ENCODE measurements around the gene PRMT5. TPM values are rescaled to one million over a fixed set of nuclear protein-coding genes. Genes with fewer than 3 reads are reported as not detected.
A peak's percentile ranks its signal among the peaks of the same experiment; 100 is the strongest.
"Not testable (repeated sequence)": the region's sequence is repeated elsewhere in the genome, so short reads cannot be mapped to it uniquely, and the experiment has no call there.

Gene PRMT5
- polyA plus RNA-seq (2014; cell fraction: cytosol; rRNA removed) = 93.5 and 106 TPM in 2 replicates
- polyA plus RNA-seq (2014; cell fraction: nucleus; rRNA removed) = 143 and 178 TPM in 2 replicates

DNA sequence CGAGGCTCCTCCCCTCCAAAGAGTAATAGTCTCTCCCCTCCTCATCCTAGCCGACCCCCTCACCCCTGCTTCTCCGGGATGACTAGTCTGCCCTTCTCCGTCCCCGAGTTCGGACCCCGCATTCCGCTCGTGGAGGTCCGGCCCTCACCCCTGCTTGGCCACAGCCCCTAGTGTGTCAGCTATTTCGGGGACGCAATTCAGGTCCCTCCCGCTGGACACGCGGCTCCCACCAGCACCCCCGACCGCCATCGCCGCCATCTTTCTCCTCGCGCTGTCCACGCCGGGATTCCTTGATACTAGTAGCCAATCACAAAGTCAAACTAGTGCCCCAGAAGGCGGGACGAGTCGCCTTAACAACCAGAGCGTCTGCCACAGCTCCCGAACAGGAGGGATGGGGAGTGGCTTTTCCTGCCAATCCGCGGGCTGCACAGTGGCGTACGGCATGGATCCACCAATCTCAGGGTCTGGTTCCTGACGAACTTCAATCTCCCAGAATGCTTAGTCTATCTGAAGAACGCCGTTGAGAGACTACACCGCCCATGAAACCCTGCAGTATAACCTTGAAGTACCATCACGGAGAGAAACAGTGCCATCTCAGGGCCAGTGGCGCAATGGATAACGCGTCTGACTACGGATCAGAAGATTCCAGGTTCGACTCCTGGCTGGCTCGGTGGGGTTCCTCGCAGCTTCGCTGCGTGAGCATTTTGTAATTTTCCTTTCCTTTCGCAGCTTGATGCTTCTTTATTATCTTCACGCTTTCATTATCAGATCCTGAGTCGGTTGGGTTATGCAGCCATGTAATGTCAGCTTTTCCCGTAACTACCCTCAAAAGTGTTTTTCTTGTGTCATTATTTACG is at the start of gene PRMT5:
Gene PRMT5 (minus strand): TSS at position 273 of the 857 bp plus-strand sequence. CDS start 15 bp downstream, at position 258.
- peak; percentile 100 for DNase-seq (ENCODE audit: low spot score)

DNA sequence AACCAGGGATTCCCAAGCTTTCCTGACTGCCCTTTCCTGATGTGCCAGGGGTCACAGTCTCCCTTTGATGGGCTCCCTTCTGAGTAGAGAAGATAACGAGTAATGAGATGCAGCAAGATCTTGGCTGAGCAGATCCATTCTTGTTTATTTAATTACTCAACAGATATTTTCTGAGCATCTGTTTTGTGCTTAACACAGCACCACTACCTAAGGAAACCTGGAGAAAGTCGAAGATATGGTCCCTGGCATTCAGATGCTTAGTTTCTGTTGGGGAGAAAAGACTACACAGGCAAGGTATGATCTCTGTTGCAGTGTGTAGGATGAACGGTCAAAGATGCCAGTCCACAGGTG is 49.3 kb upstream of the PRMT5 start:
- no peak for DNase-seq (ENCODE audit: low spot score)

DNA sequence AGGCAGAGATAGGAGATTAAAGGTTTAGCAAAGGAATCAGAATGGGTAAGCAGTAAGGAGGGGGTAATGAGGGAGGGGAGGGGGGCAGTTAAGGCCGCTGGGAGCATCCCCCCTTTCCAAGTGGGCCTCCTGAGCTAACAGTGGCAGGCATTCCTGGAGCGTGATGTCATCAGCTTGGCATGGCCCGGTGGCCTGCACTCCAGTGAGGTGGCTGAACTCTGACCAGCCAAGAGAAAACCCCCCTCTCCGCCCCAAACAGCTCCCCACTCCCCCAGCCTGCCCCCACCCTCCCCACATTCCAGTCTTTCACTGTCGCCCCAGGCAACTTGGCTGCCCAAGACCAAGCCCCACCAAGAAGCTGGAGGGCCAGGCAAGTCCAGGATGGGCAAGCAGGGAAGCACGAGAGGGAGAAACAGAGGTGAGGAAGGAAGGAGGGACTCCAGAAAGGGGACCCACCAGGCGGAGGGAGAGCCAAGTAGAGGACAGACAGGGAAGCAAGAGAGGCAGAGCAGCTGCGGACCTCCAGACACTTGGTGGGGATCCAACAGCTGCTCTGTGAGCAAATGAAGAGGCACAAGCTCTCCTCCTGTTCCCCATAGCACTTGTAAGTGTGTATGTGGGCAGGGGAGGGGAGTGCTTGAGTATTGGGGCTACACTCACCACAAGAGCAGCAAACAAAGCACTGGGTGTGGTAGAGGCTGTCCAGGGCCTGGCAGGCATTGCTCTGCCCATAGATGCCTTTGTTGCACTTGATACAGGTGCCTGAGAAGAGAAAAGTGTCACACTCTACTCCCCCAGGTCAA is 48.7 kb upstream of the PRMT5 start:
- no peak for DNase-seq (ENCODE audit: low spot score)

DNA sequence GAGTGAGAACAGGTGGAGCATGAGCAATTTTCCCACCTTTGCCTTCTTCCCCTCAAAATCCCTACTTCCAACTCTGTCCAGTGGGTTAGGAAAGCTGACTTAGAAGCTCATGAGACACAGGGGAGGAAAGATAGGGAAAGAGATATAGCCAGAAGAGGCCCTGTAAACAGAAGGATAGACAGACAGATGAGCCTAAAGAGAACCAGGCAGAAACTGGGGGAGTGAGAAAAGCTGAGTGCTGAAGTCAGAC is 48.2 kb upstream of the PRMT5 start:
- no peak for DNase-seq (ENCODE audit: low spot score)

DNA sequence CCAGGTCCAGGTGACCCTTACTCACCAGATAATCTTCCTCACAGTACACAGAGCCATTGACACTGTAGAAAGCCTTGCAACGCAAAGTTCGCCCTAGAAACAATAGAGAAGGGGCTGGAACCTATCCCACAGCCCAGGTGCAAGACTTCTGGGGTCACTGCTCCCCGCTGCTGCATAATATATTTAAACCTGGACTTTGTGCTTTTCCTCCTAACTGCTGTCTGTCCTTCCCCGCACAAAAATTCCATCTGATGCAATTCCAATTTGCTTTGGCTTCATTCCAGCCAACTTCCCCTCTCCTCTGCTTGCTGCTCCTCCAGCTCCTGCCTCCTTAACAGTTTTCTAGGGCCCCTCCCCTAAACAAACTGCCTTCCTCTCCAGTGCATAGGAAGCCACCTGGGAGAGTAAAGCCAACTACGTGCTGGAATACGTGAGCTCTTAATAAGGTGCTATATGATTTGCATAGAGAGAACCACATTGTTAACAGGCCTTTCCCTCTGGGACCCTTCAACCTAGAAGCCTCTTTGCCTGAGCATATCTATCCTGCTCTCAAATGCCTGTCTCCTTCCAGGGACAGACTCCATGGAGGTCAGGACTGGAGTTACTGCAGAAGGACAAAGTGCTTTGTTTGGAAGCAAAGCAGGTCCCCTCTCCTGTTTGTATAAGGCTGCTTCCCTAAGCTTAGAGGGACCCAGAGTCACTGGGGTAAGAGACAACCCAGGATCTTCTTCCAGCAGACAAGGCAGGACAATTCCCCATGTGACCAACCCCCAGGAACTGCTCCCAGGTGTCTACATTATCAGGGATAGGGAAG is 47.7 kb upstream of the PRMT5 start:
- no peak for DNase-seq (ENCODE audit: low spot score)

DNA sequence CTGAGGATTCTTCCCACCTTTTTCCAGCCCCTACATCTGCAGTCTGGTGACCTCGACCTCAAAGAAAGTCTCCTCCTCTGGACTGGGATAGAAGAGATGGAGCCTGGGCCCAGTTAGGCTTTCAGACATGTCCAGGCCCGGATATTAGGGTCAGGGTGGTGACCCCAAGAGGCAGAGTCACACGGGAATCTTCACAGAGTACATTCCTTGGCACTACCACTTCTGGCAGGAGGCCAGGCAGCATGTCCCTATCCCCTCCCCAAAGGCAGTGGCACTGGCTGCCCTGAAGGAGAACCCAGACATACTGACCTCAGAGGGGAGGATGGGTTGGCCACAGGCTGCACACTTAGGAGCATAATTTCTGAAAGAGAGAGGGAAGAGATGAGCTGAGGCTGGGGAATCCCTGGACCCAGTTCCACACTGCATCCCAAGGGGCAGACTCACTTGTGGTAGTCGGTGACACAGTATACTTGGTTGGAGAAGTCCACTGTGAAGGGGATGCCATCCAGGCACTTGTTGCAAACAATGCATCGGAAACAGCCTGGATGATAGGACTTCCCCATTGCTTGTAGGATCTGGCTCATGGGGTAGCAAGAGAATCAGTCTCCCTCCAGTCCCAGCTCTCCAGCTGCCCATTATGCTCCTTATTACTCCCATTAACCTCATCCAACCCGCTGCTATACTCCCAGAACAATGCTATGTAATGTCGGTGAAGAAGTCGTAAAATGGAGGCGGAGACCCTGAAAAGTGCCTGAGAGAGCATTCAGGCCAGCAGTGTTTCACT is 45.5 kb upstream of the PRMT5 start:
- DNase-seq (ENCODE audit: low spot score) = no peak

DNA sequence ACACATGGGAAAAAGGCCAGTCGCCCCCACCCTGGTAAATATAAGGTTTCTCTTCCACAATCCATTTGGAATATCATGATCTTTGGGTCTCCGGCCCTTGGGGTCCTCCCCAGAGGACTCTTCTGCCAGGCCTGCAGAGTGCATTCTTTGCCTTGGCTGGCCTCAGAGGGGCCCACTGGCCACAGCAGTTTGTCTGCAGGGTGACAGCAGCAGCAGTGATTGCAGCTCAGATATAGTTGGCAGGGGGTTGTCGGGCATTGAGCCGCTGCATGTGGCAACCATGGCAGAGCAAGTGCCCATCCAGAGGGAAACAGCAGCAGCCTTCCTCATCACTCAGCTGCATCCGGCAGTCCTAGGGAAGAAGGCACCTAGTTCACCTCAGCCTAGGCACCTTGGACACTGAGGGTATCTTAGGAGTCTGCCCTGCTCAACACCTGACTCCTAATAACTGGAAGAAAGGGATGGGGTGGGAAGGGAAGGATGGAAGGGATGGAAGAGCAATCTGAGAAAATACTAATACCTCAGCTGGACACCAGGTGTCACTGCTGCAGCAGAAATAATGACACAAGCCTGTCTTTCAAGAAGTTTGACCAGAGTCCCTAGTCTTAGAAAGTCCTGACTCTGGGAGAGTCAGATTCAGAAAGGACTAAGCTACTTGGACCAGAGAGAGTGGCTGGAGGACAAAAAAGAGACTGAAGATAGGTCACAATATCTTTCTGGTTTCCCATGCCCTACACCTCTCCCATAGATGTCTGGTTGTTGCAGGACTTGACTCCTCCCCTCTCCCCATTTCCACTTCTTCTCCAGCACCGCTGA is 44.2 kb upstream of the PRMT5 start:
- DNase-seq (ENCODE audit: low spot score) = peak; percentile 64

DNA sequence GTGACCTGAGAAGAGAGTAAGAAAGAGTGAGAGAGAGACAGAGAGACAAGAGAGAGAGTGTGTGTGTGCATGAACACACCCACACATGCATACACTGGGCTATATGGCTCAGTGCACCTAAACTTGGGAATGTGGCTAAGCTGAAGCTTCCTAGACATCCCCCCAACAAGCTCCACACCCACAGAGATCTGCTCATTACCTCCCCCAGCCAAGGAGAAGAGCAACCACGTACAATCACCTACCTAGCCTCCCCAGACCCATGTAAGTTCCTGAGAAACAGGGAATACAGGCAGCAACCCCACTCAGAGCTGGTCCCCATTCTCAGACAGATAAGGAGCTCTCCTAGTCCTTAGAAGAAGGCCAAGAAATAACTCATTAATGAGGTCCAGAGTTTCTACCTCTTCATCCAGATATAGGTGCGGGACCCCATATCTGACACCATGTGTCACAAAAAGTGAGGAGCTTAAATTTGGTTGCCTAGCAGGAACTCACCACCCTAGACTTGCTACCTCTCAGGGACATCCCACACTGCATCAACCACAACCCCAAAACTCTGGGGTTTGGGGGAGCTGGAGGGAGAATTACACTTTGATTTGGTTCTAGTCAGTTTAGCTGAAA is 43.2 kb upstream of the PRMT5 start:
- DNase-seq (ENCODE audit: low spot score) = no peak

DNA sequence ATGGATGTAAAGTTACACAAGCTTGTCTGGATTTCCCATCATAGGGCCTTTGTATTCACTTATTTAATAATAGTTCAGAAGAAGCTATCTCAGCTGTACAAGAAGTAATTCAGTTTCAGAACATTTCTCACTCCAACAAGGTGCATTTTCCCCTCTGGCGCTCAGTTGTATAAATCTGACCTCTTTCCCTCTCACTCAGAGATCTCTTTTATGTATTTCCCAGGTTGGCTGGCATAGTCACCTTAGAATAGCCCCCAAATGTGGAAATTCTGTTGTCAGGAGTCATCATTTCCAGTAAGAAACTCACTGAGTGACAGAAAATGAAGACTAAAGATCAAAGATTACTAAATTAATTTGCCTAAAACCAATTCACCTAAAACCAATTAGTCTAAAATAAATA is 42.0 kb upstream of the PRMT5 start:
- DNase-seq (ENCODE audit: low spot score) = no peak

DNA sequence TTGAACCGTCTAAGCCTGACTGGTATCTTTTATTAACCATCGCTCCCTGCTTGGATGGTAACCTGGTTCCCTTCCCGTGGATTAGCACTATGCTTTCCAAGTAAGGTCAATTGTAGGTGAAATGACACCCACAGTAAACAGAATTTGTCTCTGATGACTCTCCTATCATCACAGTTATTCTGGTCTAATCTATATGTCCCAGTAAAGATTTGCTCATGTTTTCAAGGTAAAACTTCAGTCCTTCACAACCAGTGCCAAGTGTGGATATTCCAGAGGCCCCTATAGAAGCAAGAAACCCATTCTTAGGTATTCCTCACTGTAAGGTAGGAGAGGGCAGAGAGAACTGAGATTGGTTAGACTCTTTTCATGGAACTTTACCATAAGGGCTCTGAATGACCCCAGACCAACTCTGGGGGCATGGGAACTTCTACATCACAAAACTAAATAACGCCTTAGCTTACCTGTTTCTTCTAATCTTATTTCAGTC is 37.6 kb upstream of the PRMT5 start:
- no peak for DNase-seq (ENCODE audit: low spot score)

DNA sequence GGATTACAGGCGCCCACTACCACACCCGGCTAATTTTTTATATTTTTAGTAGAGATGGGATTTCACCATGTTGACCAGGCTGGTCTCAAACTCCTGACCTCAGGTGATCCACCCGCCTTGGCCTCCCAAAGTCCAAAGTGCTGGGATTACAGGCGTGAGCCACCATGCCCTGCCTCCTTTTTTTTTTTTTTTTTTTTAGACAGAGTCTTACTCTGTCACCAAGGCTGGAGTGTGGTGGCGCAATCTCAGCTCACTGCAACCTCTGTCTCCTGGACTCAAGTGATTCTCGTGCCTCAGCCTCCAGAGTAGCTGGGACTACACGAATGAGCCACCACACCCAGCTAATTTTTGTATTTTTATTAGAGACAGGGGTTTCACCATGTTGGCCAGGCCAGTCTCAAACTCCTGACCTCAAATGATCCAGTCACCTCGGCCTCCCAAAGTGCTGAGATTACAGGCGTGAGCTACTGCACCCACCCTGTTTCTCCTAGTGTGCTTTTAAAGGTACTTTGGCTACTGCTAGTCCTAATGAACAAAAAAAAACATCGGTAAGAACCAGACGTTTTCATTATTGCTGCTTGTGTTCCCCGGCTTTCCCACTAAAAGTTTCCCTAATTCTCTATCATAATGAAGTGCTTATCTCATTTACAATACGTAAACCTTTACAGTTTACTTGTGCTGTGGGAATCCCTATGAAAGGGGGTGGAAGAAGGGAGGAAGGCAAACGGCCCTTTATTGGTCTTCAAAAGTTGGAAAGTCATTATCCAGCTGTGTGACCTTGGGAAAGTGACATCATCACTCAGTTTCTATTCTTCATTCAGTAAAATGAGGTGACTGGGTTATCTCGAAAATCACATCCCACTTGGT is 37.0 kb upstream of the PRMT5 start:
- not testable (repeated sequence) for DNase-seq (ENCODE audit: low spot score)

DNA sequence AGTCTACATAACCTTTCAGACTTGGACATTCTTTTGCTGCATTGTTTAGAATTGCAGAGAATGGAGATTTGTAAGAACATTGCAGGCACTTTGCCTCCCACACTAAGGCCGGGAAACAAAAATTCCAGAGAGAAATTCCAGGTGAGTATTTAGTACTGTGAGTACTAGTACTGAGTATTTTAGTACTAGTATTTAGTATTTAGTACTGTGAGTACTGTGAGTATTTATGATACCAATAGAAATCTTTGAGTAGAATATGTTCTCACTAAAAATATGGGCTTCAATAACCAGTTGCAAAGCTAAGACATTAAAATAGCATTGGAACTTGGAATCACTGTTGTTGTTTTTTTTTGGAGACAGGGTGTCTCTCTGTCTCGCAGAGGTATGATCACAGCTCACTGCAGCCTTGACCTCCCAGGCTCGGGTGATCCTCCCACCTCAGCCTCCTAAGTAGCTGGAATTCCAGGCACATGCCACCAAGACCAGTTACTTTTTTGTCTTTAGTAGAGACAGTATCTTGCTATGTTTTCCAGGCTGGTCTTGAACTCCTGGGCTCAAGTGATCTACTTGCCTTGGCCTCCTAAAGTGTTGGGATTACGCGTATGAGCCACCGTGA is 33.0 kb upstream of the PRMT5 start:
- no peak for DNase-seq (ENCODE audit: low spot score)

DNA sequence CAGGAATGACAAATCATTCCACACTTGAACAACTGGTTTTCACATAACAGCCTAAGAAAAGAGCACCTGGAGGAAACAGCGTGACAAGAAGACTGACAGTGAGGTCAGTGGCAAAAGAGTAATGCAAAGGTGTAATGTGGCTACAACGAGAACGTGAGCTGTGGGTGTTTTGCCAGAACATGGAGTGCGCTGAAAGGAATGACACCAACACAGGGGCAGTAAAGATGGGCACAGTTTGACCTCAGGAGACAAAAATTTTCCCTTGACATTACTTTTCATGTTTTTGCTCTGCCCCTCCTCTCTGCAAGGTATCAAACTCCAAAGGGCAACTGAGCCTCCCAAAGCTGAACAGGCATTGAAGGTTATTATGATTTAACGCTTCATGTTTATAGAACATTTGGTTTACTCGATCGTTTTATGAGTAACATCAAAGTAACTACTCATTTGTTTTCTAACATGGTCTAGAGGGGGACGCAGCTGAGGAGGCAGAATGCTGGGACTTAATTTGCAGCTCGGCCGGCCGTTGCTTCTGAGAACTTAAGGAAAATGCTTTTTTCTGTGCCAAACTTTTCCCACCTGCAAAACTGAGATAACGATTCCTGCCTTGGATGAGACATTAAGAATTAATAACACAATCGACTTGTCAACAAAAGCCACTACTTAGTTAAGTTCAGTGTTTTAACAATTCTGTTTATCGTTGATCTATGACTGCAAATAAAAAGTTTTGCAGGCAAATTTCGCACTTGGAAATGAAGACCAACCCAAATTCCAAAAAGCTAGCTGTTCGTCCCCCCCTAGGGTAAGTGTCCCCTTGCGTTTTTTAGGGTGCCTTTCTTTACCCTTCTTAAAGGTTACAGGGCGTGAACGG is 26.8 kb upstream of the PRMT5 start:
- no peak for DNase-seq (ENCODE audit: low spot score)

DNA sequence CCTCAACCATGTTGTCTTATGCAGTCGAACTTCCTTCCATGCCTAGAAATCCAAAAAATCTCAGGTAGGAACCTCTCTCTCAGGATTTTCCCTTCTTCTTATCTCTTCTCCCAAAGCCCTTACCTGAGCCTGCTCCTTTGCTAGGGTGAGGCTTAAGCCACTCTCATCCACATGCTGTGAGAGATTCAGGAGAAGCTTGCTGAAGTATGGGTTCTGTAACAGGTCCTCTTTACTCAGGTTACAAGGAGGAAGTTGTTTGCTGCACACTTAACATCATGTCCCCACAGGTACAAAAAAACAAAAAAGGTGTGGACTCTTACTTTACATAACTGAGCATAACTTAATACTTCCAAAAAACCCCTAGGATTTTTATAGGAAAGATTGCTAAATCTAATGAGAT is 23.2 kb upstream of the PRMT5 start:
- DNase-seq (ENCODE audit: low spot score) = no peak

DNA sequence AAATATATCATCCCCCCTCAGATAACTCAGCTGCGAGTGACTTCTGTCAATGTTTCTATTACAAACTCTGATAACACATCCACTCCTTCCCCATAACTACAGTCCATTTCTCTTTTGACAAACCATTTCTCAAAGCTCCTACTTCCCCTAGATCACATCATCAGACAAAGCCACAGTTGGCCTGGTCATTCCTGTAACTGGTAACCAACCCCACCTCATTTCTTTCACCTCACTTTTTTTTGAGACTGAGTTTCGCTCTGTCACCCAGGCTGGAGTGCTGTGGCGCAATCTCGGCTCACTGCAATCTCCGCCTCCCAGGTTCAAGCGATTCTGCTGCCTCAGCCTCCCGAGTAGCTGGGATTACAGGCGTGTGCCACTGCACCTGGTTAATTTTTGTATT is 22.6 kb upstream of the PRMT5 start:
- not testable (repeated sequence) for DNase-seq (ENCODE audit: low spot score)

DNA sequence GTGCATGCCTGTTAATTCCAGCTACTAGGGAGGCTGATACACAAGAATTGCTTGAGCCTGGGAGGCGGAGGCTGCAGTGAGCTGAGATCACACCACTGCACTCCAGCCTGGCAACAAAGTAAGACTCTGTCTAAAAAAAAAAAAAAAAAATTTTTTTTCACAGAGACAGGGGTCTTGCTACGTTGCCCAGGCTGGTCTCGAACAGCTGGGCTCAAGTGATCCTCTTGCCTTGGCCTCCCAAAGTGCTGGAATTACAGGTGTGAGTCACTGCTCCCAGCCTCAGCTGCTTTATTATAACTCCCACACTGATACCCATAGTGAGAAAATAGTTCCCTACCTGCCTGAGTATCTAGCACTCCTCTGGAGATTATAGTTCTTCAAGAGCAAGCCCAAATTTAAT is 16.5 kb upstream of the PRMT5 start:
- no peak for DNase-seq (ENCODE audit: low spot score)

DNA sequence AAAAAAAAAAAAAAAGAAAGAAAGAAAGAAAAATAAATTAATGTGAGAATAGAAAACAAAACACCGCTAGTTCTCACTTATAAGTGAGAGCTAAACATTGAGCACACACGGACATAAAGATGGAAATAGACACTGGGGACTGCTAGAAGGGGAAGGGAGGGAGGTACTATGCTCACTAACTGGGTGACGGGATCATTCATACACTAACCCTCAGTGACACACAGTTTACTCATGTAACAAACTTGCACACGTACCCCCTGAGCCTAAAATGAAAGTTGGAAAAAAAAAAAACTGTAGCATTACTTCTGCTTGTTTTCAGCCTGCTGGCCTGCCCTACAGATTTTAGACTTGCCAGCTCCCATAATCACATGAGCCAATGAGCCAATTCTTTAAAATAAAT is 10.5 kb upstream of the PRMT5 start:
- DNase-seq (ENCODE audit: low spot score) = no peak
